ENCODE data around the gene MUC20.
"Not testable (repeated sequence)": the region's sequence is repeated elsewhere in the genome, so short reads cannot be mapped to it uniquely, and the experiment has no call there.

Gene MUC20

DNA sequence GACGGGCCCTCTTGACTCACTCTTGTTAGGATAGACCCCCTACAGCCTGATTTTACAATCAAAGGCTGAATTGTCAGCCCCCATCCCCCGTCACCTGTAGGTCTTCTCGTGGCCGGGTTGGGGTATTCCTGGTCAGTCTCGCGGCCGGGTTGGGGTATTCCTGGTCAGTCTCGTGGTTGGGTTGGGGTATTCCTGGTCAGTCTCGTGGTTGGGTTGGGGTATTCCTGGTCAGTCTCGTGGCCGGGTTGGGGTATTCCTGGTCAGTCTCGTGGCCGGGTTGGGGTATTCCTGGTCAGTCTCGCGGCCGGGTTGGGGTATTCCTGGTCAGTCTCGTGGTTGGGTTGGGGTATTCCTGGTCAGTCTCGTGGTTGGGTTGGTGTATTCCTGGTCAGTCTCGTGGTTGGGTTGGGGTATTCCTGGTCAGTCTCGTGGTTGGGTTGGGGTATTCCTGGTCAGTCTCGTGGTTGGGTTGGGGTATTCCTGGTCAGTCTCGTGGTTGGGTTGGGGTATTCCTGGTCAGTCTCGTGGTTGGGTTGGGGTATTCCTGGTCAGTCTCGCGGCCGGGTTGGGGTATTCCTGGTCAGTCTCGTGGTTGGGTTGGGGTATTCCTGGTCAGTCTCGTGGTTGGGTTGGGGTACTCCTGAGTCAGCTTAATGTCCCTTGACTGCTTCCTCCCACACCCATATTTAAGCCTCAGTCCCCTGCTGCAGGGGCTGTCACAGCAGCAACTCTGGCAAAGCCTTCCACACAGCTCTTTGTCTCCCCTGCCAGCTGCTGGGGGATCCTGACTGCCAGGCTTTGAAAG, 50.3 kb downstream of the MUC20 start:
- not testable (repeated sequence) for DNase-seq (ENCODE audit: low spot score)

GRCh38 chr3:195771646-195772300, 51.0 kb downstream of the MUC20 start:
- no peak for DNase-seq (ENCODE audit: low spot score)

DNA sequence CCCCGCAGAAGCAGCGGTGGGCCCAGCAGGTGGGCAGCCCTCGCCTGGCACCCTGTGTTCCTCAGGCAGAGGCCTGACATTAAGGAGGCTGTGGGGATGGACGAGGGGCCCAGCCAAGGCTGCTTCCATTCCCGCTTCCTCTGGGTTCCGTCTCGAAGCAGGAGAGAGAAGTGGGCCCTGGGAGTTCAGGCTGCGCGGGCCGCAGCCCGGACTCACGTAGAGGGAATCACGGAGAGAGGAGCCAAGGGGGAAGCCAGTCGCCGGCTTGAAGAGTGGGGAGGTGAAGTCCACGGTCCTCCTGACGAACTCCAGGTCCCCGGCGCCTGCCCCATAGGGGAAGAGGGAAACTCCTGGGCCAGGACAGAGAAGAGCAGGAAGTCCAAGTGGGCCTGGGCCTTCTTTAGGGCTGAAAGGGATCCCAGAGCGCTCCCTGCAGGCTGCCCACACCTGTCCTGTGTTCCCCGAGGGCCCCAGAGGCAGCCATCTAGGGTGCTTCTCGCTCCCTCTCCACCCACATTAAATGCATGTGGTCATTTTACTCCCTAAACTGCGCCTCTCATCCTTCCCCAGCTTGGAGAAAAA, 53.3 kb downstream of the MUC20 start:
- no peak for DNase-seq (ENCODE audit: low spot score)

DNA sequence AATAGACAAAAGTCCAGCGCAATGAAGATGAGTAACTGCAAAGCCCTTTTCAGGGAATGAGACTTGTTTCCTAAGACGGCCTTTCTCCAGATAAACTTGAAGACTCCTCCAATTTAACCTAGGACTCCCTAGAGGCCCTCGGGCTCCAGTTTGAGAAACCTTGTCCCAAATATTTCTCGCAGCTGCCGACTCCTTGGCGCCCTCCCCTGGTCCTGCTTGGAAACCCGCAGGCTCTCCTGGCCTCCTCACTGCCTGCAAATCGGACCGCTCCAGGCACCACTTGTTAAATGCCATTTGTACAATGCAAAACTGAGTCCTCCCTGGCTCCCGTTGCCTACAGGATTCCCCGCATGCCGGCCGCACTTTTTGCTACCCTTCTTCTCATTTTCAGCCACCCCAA, 54.1 kb downstream of the MUC20 start:
- DNase-seq (ENCODE audit: low spot score): no peak

- DNase-seq (ENCODE audit: low spot score): no peak
These were observed 57.2 kb downstream of the MUC20 start for GRCh38 chr3:195777975-195778374.

- not testable (repeated sequence) for DNase-seq (ENCODE audit: low spot score)
These were observed 60.5 kb downstream of the MUC20 start for GRCh38 chr3:195781236-195781635.
